ENCODE results near the gene KLHL2. TPM values are rescaled to one million over a fixed set of nuclear protein-coding genes. Genes with fewer than 3 reads are reported as not detected.

The KLHL2 gene
- total RNA-seq, 4 donors from 2014 or later, result 3.6 to 7.9 (median 6.4) TPM

DNA sequence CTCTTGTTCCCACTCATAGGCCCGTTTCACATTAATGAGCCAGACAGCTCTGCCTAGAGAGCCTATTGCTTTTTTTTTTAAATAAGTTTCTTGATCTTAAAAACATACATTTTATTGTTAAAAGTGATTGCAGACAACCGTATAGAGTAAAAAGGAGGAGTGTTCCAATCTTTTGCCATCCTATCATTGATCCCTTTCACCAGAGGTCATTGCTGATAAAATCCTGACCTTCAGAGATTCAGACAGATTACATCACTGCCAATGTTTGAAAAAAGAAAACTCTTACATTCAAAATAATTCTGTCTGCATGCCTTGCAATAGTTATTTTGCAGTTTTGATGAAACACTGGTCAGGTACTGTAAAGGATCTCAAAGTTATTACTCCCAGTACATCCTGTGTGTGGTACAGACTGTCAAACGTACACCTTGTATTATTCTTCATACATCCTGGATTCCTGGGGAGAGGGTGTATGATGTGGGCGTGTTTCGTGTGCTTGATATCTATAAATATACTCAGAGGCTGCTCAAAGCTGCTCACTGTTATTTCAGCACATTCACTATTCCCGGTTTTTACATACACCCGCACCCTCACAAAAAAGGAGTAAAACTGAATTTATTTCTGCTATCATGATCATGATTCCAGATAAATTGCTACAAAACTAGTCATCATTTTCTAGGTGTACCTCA is 15.4 kb upstream of the KLHL2 start:
- Histone ChIP-seq H3K36me3 (no peaks in the 10 kb centered on the region), H3K9me3 (no peaks in the 10 kb centered on the region), H3K27me3 (no peaks in the 10 kb centered on the region), H3K27ac (no peak overlapping the region), H3K4me3 (no peak overlapping the region), H3K4me1 (no peaks in the 10 kb centered on the region)
- intact Hi-C loops (cut with DNase I; ENCODE audit: low total_unique reads) (no loop called here), in situ Hi-C loops (cut with MboI; ENCODE audit: low sequenced_read_pairs in 4 of 4) (no loop called here)
- ATAC-seq (no peak), DNase-seq (no peak)
- TF ChIP-seq POLR2A (IDR thresholded peaks at IDR 0.05), result no peak
- TF ChIP-seq, protein P1, sequence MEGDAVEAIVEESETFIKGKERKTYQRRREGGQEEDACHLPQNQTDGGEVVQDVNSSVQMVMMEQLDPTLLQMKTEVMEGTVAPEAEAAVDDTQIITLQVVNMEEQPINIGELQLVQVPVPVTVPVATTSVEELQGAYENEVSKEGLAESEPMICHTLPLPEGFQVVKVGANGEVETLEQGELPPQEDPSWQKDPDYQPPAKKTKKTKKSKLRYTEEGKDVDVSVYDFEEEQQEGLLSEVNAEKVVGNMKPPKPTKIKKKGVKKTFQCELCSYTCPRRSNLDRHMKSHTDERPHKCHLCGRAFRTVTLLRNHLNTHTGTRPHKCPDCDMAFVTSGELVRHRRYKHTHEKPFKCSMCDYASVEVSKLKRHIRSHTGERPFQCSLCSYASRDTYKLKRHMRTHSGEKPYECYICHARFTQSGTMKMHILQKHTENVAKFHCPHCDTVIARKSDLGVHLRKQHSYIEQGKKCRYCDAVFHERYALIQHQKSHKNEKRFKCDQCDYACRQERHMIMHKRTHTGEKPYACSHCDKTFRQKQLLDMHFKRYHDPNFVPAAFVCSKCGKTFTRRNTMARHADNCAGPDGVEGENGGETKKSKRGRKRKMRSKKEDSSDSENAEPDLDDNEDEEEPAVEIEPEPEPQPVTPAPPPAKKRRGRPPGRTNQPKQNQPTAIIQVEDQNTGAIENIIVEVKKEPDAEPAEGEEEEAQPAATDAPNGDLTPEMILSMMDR (IDR thresholded peaks at IDR 0.05 in 4 of 5, conservative IDR thresholded peaks at IDR 0.05 in 1 of 5), result no peak

GRCh38 chr4:165192500-165192898 is 14.9 kb upstream of the KLHL2 start:
- TF ChIP-seq, protein P1 (IDR thresholded peaks at IDR 0.05 in 4 of 5, conservative IDR thresholded peaks at IDR 0.05 in 1 of 5), result no peak
- no peak for TF ChIP-seq POLR2A (IDR thresholded peaks at IDR 0.05)
- Histone ChIP-seq H3K4me1 (no peaks in the 10 kb centered on the region), H3K36me3 (no peaks in the 10 kb centered on the region), H3K4me3 (no peak overlapping the region), H3K27me3 (no peaks in the 10 kb centered on the region), H3K9me3 (no peaks in the 10 kb centered on the region), H3K27ac (no peak overlapping the region)
- intact Hi-C loops (cut with DNase I; ENCODE audit: low total_unique reads), result no loop called here
- no peak for ATAC-seq
- in situ Hi-C loops (cut with MboI; ENCODE audit: low sequenced_read_pairs in 4 of 4), result no loop called here
- DNase-seq, result no peak

DNA sequence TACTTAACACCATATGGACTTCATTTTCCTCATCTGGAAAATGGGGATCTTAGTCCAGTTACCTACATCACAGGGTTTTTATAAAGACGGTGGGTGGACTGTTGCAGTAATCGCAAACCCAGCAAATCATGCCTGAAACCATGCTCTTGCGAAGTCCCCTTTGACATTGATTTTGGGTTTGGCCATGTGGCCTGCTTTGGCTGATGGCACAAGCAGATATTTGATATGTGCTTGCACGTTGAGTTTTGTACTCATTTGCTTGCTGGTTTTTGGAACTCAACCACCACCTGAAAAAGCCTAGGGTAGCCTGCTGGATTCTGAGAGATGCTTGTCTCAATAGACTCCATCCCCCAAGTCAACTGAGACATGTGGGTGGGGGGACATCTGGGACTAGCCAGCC is 14.4 kb upstream of the KLHL2 start:
- ATAC-seq (no peak), DNase-seq (no peak)
- H3K4me1 ChIP-seq, result no peaks in the 10 kb centered on the region
- intact Hi-C loops (cut with DNase I; ENCODE audit: low total_unique reads) (no loop called here), in situ Hi-C loops (cut with MboI; ENCODE audit: low sequenced_read_pairs in 4 of 4) (no loop called here)
- no peak overlapping the region for H3K4me3 ChIP-seq
- H3K9me3 ChIP-seq, result no peaks in the 10 kb centered on the region
- TF ChIP-seq POLR2A (IDR thresholded peaks at IDR 0.05), result no peak
- TF ChIP-seq, protein P1 (IDR thresholded peaks at IDR 0.05 in 4 of 5, conservative IDR thresholded peaks at IDR 0.05 in 1 of 5), result no peak
- H3K27ac ChIP-seq, result no peak overlapping the region
- no peaks in the 10 kb centered on the region for H3K36me3 ChIP-seq
- H3K27me3 ChIP-seq, result no peaks in the 10 kb centered on the region

DNA sequence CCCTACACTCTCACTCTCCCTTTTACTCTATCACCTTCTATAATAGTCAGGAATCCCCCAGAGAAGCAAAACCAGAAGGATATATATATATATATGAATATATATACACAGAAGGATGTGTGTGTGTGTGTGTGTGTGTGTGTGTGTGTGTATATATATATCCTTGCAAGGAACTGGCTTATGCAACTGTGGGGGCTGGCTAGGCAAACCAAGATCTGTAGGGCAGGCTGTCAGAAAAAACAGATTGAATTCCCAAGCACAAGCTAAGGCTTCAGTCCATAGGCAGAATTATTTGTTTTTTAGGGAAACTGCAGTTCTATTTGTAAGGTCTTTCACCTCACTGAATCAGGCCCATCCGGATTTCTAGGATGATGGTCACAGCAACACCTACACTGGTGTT is 13.0 kb upstream of the KLHL2 start:
- Histone ChIP-seq H3K4me3 (no peak overlapping the region), H3K27ac (no peak overlapping the region), H3K9me3 (no peaks in the 10 kb centered on the region), H3K36me3 (no peaks in the 10 kb centered on the region), H3K27me3 (no peaks in the 10 kb centered on the region), H3K4me1 (no peaks in the 10 kb centered on the region)
- no peak for TF ChIP-seq POLR2A (IDR thresholded peaks at IDR 0.05)
- TF ChIP-seq, protein P1 (IDR thresholded peaks at IDR 0.05 in 4 of 5, conservative IDR thresholded peaks at IDR 0.05 in 1 of 5), result no peak
- ATAC-seq, result no peak
- in situ Hi-C loops (cut with MboI; ENCODE audit: low sequenced_read_pairs in 4 of 4) (no loop called here), intact Hi-C loops (cut with DNase I; ENCODE audit: low total_unique reads) (no loop called here)
- no peak for DNase-seq

GRCh38 chr4:165198329-165198728 is 9.0 kb upstream of the KLHL2 start:
- H3K27me3 ChIP-seq, result no peaks in the 10 kb centered on the region
- H3K9me3 ChIP-seq, result no peaks in the 10 kb centered on the region
- intact Hi-C loops (cut with DNase I; ENCODE audit: low total_unique reads), result no loop called here
- H3K4me3 ChIP-seq, result no peak overlapping the region
- TF ChIP-seq, protein P1 (IDR thresholded peaks at IDR 0.05 in 4 of 5, conservative IDR thresholded peaks at IDR 0.05 in 1 of 5), result no peak
- TF ChIP-seq POLR2A (IDR thresholded peaks at IDR 0.05), result no peak
- in situ Hi-C loops (cut with MboI; ENCODE audit: low sequenced_read_pairs in 4 of 4), result no loop called here
- no peak for ATAC-seq
- no peak overlapping the region for H3K27ac ChIP-seq
- H3K4me1 ChIP-seq, result no peaks in the 10 kb centered on the region
- DNase-seq, result no peak
- no peaks in the 10 kb centered on the region for H3K36me3 ChIP-seq
